Cardiac septum (tissue), 1 donor: ENCODE measurements around the gene VPS35. TPM values are rescaled to one million over a fixed set of nuclear protein-coding genes. Genes with fewer than 3 reads are reported as not detected.
A peak's percentile ranks its signal among the peaks of the same experiment; 100 is the strongest.

Source experiments
- DNase-seq: peaks from one replicate; pipeline ENCODE4 v3.0.0-alpha.2; 2020; ENCODE audit warnings: low spot score
- intact Hi-C: fragments of 100-400 bp; cut with DNase I; formaldehyde crosslinking; loops from one replicate; pipeline ENCODE4 v1.14.0; 2022
- long read RNA-seq: library from polyadenylated mRNA; unstranded; transcript quantifications from one replicate; pipeline ENCODE4 v2.0.0, GENCODE V29; 2021
- total RNA-seq: library from RNA; stranded (reverse); fragmentation: NEBNext Ultra II Directional; extraction: Animal tissue kit (Norgen Biotek cat#: 25700); gene quantifications from one replicate; pipeline ENCODE4 v1.2.1, GENCODE V29; 2021
- donor health status: DM: no; HTN: no; CAD: no.

VPS35 gene
- total RNA-seq: 86.9 TPM
- long read RNA-seq, full-length matches to known transcripts: 195 of 247 reads
- long read RNA-seq, partial matches to known transcripts: 34 of 247 reads
- long read RNA-seq, other reads (novel, unspliced or antisense): 18 of 247 reads

- intact Hi-C loops: loop anchor here (2.0 to 5.0 kb wide), 2 partner anchors 68 to 142 kb away; partner anchors contain the start of gene C16orf87
- peak; percentile 100 for DNase-seq
These were observed at the start of gene VPS35 for GRCh38 chr16:46688654-46689364. Gene VPS35, minus strand, starts transcription at chr16:46689178. Its CDS starts 45 bp downstream, at chr16:46689133.

DNA sequence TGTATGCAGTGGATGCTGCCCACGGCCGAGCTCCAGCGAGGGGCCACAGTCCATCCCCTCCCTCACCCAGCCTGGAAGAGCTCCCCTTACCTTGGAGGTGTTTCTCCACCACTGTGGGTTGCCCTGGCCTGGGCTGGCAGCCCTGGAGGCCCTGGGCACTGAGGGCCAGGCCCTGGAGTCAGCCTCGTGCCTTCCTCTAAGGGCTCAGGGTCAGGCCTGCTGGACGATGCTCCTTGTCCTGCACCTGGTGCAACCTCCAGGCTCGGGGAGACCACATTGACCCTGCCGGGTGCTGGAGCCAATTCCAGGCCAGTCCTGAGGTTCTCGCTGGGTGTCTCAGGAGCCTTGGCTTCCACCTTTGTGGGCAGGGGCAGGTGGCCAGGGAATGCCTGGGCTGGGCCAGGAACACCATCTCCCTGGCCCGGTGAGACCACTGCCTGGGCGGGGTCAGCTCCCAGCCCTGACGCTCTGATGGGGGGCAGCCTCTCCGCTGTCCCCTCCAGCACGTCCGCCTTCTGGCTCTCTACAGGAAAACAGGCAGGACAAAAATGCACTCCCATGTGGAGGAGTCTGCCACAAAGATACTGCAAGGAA lies 48.7 kb upstream of the VPS35 start:
- intact Hi-C loops: no loop called here

DNA sequence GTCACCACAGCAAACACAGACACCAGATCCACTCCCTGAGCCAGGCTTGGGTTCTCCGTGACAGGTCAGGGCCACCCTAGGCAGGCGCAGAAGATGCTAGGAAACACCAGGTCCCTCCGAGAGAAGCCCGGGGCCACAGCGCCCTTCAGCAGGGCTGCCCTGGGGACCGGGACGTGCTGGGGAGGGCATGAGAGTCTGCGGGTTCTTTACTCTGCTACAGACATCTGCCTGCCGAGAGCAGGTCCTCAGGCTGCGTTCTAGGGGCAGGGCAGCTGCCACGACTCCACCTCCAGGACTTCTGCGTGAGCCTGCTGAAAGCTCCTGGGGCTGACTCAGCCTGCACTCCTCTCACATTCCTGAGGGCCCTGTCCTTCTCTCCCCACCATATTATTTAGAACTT lies 47.7 kb upstream of the VPS35 start:
- DNase-seq: peak; percentile 67
- intact Hi-C loops: no loop called here

More for the DNA sequence above, 48.7 kb upstream of the VPS35 start:
- peak; percentile 41 for DNase-seq

DNA sequence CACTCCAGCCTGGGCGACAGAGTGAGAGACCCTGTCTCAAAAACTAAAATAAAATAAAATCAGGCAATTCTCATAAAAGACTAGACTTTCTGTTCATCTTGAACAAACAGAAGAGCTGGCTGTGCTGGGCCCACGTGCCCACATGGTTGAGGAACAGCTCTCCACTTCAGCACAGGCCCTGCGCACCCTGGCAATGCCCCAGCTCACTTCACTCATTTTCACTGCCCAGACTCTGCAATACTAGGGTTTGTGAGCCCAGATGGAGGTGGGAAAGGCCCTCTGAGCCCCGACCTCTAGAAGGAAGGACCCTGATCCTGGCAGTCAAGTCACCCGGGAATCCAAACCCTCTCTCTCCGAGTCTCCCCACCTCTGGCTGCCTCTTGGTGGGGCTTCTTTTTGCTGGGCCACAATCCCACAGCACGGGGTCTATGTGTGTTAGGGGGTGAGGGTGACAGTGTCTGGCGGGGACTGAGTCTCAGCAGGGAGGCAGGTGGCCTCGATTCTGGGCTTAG lies 44.4 kb upstream of the VPS35 start:
- DNase-seq: peak; percentile 72
- intact Hi-C loops: no loop called here

GRCh38 chr16:46732561-46732960 lies 43.6 kb upstream of the VPS35 start:
- DNase-seq: no peak
- intact Hi-C loops: no loop called here

GRCh38 chr16:46731691-46732555 lies 42.9 kb upstream of the VPS35 start:
- intact Hi-C loops: no loop called here
- peak; percentile 82 for DNase-seq

- intact Hi-C loops: no loop called here
- peak; percentile 75 for DNase-seq
These were observed 42.1 kb upstream of the VPS35 start for GRCh38 chr16:46730801-46731690.

GRCh38 chr16:46730126-46730525 lies 41.1 kb upstream of the VPS35 start:
- no peak for DNase-seq
- intact Hi-C loops: no loop called here

DNA sequence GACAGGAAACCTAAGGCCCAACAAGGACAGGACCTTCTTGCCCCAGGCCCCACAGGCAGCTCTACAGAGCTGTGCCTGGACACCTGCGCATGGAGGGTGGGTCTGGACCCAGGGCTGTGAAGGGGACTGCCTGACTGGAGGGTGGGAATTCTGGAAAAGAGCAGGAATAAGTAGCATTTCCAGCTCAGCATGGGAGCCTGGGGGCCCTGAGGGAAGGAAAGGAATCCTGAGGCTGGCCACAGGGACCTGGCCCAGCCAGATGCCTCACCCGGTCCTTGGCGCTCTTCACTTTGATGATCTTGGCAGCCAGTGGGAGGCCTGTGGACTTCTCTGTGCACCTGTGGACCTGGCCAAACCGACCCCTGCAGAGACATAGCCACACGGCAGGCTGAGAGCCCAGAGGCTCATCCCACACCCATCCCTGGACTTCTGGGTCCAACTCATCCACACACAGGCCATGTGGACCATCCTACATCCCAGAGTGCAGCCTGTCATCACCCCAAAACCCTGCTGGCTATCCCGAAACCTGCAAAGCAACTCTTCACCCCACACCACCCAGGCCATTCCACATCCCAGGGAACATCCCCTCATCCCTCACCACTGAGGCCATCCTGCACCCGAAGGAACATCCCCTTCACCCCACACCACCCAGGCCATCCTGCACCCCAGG lies 40.5 kb upstream of the VPS35 start:
- DNase-seq: no peak
- intact Hi-C loops: no loop called here

DNA sequence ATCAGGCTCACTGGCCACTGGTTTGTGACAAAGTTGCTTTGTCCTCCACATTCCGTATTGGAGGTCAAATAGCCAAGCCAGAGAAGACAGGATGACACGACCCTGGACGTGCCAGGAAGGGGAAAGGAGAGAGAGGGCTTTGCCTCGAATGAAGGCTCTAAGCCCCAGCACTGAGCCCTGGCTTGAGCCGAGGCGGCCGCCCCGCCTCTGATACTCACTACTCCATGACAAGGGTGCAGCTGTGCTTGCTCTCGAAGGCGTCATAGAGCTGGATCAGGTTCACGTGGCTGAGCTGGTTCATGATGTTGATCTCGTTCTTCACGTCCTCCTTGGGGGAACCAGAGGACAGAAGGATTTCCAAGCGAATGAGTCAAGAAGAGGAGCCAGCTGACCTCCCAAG lies 39.8 kb upstream of the VPS35 start:
- intact Hi-C loops: no loop called here
- no peak for DNase-seq

GRCh38 chr16:46727630-46728029 lies 38.7 kb upstream of the VPS35 start:
- intact Hi-C loops: no loop called here
- DNase-seq: no peak

- intact Hi-C loops: no loop called here
These were observed 38.2 kb upstream of the VPS35 start for GRCh38 chr16:46727184-46727583.

GRCh38 chr16:46721885-46722284 lies 32.9 kb upstream of the VPS35 start:
- no peak for DNase-seq
- intact Hi-C loops: no loop called here

More at GRCh38 chr16:46727184-46727583, 38.2 kb upstream of the VPS35 start:
- no peak for DNase-seq

GRCh38 chr16:46720619-46721018 lies 31.6 kb upstream of the VPS35 start:
- intact Hi-C loops: no loop called here
- DNase-seq: no peak

DNA sequence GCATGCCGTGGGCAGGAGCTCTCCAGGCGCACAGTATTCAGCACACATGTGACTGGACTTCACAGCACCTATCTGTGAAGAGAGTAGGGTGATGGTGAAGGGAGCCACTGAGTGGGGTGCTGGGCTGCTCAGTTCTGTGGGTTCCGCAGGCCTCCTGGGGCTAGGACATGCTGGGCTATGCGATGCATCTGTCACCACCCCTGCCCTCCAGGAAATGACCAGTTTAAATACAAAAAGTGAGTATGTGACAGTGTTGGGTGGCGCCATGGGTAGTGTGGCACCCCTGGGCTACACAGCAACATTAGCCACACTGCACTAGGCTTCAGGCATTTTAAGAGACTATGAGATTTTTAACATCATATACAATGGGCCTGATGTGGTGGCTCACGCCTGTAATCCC lies 30.6 kb upstream of the VPS35 start:
- intact Hi-C loops: no loop called here
- DNase-seq: no peak

- no peak for DNase-seq
- intact Hi-C loops: no loop called here
These were observed 29.2 kb upstream of the VPS35 start for GRCh38 chr16:46718214-46718613.

GRCh38 chr16:46717692-46718091 lies 28.7 kb upstream of the VPS35 start:
- DNase-seq: no peak
- intact Hi-C loops: no loop called here

DNA sequence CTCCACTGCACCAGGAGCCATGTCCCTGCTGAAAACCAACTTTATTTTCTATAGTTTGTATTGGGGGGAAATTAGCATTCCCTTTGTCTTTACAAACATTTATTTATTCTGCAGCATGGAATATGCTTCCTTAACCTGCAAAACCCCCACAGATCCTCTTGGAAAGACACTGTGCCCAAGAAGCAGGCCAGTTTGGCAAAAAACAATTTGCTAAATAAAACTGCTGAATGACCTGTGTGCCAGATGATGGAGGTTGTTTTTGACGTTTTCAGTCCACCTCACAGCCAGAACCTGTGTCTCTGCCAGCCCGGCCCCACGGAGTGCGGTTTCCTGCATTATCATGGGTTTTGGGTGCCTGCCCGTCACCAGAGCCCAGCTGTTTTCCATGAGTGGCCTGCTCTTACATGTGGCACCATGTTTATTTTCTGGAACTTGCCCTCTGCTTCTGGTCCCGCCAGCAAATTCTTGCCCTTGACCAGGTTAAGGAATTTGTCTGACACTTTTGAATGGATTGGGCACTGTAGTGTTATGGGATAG lies 26.9 kb upstream of the VPS35 start:
- peak; percentile 86 for DNase-seq

More for the DNA sequence above, 26.9 kb upstream of the VPS35 start:
- intact Hi-C loops: loop anchor here (2.0 kb wide), 1 partner anchor 31 kb away; no protein-coding TSS in a partner anchor
